Uterus (tissue), 2 donors: Measurements from ENCODE around the gene CHKA.

Experiments
- POLR2A ChIP-seq, 2 donors: fragments of 450-650 bp; IDR thresholded peaks; one replicate each; pipeline ENCODE4 v1.6.1; 2016; ENCODE audit warnings: antibody characterized with exemption in 2 of 2, mild to moderate bottlenecking in 1 of 2, moderate library complexity in 1 of 2
- TF ChIP-seq, protein P1 (sequence below), 4 experiments: fragments of 200-600 bp in 2 of 4; fragments of 450-650 bp in 2 of 4; sonication (generic) in 2 of 4; IDR thresholded peaks; one replicate each; pipeline ENCODE4 v1.5.1; 2016 to 2019; ENCODE audit warnings: antibody characterized with exemption in 4 of 4, mild to moderate bottlenecking in 2 of 4, moderate library complexity in 1 of 4

DNA sequence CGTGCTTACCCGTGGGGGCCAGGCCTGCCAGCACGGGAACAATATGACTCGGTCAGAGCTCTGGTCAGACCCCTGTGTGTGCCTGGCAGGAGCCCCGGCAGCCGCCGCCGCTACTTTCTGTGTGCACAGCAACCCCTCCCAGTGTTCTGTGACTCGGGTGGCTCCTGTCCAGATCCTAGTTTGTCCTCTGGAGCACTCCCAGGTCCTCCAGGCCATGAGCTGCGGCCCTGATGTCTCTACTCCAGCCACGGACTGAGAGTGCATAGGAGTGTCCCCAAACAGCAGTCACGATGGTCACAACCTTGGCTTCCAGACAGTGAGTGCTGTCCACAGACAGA, 87.5 kb downstream of the CHKA start:
- TF ChIP-seq POLR2A (IDR thresholded peaks at IDR 0.05) = no peak
- TF ChIP-seq, protein P1, sequence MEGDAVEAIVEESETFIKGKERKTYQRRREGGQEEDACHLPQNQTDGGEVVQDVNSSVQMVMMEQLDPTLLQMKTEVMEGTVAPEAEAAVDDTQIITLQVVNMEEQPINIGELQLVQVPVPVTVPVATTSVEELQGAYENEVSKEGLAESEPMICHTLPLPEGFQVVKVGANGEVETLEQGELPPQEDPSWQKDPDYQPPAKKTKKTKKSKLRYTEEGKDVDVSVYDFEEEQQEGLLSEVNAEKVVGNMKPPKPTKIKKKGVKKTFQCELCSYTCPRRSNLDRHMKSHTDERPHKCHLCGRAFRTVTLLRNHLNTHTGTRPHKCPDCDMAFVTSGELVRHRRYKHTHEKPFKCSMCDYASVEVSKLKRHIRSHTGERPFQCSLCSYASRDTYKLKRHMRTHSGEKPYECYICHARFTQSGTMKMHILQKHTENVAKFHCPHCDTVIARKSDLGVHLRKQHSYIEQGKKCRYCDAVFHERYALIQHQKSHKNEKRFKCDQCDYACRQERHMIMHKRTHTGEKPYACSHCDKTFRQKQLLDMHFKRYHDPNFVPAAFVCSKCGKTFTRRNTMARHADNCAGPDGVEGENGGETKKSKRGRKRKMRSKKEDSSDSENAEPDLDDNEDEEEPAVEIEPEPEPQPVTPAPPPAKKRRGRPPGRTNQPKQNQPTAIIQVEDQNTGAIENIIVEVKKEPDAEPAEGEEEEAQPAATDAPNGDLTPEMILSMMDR (IDR thresholded peaks at IDR 0.05) = no peak
